ENCODE measurements around the gene DAB2. TPM values are rescaled to one million over a fixed set of nuclear protein-coding genes. Genes with fewer than 3 reads are reported as not detected.

The DAB2 gene
- total RNA-seq, 2 donors from 2014 or later, result 96.8 to 133 TPM

Other genes starting within 250 kb of the DAB2 start
- 10 to 100 TPM; 10.1 to 26.0 TPM for gene FYB1, start 205.4 kb downstream of the DAB2 start, total RNA-seq
- gene C9, start 60.5 kb downstream of the DAB2 start, total RNA-seq, result under 1 TPM in 1 of 2 donors, not detected in 1; 0.19 TPM

All from posterior vena cava (tissue), 2 donors.